ENCODE data around the gene SGTB.
"Not testable (repeated sequence)": the region's sequence is repeated elsewhere in the genome, so short reads cannot be mapped to it uniquely, and the experiment has no call there.

Gene SGTB

DNA sequence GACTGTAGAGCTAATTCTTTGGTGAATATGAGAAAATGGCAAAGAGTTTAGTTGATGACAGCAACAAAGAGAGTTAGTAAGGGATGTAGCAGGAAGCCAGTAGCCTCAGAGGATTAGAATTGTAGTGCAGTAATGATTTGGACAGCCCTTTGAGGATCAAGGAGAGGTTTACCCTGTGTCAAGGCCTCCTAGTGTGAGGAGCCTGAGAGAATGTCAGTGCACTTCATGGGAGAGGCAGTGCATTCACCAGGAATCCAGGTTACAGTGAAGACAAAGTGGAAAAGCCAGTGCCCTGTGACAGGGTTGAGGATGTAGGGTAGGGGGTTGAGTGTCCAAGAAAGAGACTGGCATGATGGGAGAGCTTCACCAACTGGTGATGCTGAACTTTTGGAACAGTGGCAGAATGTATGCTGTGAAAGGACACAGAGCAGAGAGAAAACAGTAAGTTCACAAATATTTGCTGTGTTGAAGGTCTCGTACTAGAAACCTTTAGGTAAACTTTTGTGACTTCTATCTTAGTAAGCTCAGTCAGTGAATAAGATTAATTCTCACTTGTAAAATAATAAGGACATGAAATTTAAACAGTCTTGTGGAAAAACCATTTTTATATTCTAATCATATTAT is 27.4 kb upstream of the SGTB start:
- H3K4me1 Mint-ChIP-seq, result no peaks in the 10 kb centered on the region
- H3K27ac Mint-ChIP-seq, result no peak overlapping the region
- ATAC-seq, result no peak
- peaks cover 14% of the 10 kb centered on the region for H3K36me3 Mint-ChIP-seq
- H3K4me3 Mint-ChIP-seq, result no peak overlapping the region
- H3K27me3 Mint-ChIP-seq, result no peaks in the 10 kb centered on the region
- peaks cover 4% of the 10 kb centered on the region for H3K9me3 Mint-ChIP-seq

DNA sequence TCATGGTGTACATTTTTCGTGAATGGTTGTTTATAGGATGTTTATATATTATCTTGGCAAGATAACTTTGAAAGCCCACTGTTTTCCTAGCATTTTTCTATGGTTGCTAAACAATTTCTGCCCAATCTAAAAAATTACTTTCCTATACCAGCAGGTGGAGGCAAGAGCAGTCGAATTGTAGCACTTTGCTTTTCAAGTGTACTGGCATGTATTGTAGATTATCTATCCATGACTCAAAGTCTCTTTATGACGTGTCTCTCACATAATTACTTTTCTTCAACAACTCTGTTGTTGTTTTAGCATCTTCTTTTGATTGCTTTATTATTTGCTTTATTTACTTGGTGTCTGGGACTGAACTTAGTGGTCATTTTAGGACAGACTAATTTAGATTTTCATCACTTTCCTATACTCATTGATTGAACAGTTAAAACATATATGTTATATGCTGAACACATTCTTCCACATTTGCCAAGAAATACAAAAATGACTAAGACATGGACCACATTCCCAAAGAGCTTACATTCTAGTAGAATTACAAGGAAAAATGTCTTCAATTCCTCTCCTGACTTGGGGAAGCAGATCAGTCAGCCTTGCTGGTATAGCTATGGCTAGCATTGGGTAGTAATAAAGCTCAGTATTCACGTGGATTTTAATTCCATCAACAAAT is 20.8 kb upstream of the SGTB start:
- Mint-ChIP-seq H3K27ac (no peak overlapping the region), H3K4me1 (peaks cover 5% of the 10 kb centered on the region), H3K27me3 (no peaks in the 10 kb centered on the region), H3K9me3 (no peaks in the 10 kb centered on the region), H3K4me3 (no peak overlapping the region), H3K36me3 (peaks cover 5% of the 10 kb centered on the region)
- ATAC-seq, result no peak

DNA sequence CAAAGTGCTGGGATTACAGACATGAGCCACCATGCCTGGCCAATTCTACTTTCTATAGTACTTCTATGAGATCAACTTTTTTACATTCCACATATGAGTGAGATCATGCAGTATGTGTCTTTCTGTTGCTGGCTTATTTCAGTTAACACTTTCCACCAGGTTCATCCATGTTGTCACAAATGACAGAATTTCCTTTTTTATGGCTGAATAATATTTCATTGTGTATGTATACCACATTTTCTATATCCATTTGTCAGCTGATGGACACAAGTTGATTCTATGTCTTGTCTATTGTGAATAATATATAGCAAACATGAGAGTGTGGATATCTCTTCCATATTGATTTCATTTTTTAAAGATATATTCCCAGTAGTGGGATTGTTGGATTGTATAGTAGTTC is 17.3 kb upstream of the SGTB start:
- no peak overlapping the region for H3K27ac Mint-ChIP-seq
- no peaks in the 10 kb centered on the region for H3K27me3 Mint-ChIP-seq
- peaks cover 18% of the 10 kb centered on the region for H3K4me1 Mint-ChIP-seq
- H3K36me3 Mint-ChIP-seq, result peaks cover 12% of the 10 kb centered on the region
- no peak for ATAC-seq
- no peak overlapping the region for H3K4me3 Mint-ChIP-seq
- peaks cover 3% of the 10 kb centered on the region for H3K9me3 Mint-ChIP-seq

DNA sequence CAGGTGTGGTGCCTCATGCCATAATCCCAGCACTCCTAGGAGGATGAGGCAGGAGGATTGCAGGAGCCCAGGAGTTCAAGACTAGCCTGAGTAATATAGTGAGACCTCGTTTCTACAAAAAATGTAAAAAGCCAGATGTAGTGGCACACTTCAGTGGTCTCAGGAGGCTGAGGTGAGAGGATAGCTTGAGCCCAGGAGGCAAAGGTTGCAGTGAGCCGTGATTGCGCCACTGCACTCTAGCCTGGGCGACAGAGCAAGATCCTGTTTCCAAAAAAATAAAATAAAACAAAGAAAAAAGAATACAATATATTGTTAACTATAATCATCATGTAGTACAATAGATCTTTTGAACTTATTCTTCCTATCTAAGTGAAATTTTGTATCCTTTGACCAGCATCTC is 16.4 kb upstream of the SGTB start:
- Mint-ChIP-seq H3K4me3 (no peak overlapping the region), H3K27ac (no peak overlapping the region), H3K27me3 (no peaks in the 10 kb centered on the region), H3K4me1 (peaks cover 18% of the 10 kb centered on the region), H3K36me3 (peaks cover 6% of the 10 kb centered on the region), H3K9me3 (peaks cover 3% of the 10 kb centered on the region)
- ATAC-seq, result no peak

DNA sequence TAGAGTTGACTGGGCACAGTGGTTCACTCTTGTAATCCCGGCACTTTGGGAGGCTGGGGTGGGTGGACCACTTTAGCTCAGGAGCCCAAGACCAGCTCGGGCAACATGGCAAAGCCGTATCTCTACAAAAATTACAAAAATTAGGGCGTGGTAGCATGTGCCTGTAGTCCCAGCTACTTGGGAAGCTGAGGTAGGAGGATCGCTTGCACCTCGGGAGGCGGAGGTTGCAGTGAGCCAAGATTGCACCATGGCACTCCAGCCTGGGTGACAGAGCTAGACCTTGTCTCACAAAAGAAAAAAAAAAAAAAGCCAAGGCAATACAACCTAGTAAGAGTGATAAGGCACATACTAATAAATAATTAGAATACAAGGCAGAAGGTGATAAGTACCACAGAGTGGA is 15.9 kb upstream of the SGTB start:
- Mint-ChIP-seq H3K4me3 (no peak overlapping the region), H3K9me3 (peaks cover 3% of the 10 kb centered on the region), H3K36me3 (peaks cover 6% of the 10 kb centered on the region), H3K4me1 (peaks cover 17% of the 10 kb centered on the region), H3K27ac (no peak overlapping the region), H3K27me3 (no peaks in the 10 kb centered on the region)
- no peak for ATAC-seq

DNA sequence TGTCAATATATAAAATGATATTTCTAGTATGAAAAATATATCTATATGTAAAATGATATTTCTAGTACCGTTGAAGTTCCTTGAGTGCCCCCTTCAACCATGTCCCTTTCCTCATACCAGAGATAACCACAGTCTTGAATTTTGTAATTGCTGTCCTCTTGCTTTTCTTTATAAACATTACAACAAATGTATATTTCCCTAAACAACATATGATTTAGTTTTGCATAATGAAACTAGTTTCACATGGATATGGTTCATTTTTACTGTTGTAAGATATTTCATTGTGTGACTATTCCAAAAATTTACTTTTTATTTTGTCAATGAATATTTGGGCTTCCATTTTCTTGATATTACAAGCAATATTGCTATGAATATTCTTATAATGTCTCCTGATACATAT is 14.1 kb upstream of the SGTB start:
- ATAC-seq, result no peak
- Mint-ChIP-seq H3K27me3 (no peaks in the 10 kb centered on the region), H3K4me1 (peaks cover 19% of the 10 kb centered on the region), H3K27ac (no peak overlapping the region), H3K4me3 (no peak overlapping the region), H3K9me3 (peaks cover 3% of the 10 kb centered on the region), H3K36me3 (peaks cover 11% of the 10 kb centered on the region)

DNA sequence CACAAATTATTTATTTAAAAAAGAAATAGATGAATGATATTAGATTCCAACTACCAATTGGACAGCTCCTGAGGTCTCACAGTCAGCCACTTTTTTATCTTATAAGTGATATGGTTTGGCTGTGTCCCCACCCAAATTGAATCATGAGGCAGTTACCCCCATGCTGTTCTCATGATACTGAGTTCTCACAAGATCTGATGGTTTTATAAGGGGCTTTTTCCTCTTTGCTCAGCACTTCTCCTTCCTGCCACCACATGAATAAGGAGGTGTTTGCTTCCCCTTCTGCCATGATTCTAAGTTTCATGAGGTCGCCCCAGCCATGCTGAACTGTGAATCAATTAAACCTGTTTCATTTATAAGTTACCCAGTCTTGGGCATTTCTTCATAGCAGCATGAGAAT is 13.0 kb upstream of the SGTB start:
- no peak overlapping the region for H3K4me3 Mint-ChIP-seq
- peaks cover 19% of the 10 kb centered on the region for H3K4me1 Mint-ChIP-seq
- ATAC-seq, result peak; percentile 16
- peaks cover 11% of the 10 kb centered on the region for H3K36me3 Mint-ChIP-seq
- no peak overlapping the region for H3K27ac Mint-ChIP-seq
- no peaks in the 10 kb centered on the region for H3K27me3 Mint-ChIP-seq
- peaks cover 3% of the 10 kb centered on the region for H3K9me3 Mint-ChIP-seq

DNA sequence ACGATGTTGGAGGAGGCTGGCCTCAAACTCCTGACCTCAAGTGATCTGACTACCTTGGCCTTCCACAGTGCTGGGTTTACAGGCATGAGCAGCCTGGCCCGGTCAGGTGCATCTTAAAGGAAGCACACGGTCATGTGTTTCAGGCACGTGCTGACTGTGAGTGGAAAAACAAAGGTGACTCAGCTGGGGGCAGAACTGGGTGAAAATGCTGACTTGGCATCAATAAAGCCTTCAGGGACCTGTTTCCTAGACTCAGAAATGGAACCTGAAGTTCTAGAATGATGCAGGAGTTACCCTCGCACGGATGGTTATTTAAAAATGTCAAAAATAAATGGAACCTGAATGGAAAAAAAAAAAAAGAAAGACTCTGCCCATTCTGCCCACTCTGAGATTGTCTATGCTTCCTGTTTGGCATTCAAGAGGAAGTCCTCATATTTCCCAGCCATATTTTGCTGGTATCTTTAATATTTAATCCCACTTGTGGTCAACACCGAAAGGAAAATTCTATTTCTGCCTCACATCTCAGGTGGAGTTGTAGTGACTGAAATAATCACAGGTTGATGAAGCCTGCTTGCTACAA is 12.4 kb upstream of the SGTB start:
- not testable (repeated sequence) for H3K9me3 Mint-ChIP-seq, H3K27me3 Mint-ChIP-seq, H3K27ac Mint-ChIP-seq, ATAC-seq, H3K4me3 Mint-ChIP-seq
- peaks cover 11% of the 10 kb centered on the region for H3K36me3 Mint-ChIP-seq
- peaks cover 19% of the 10 kb centered on the region for H3K4me1 Mint-ChIP-seq

DNA sequence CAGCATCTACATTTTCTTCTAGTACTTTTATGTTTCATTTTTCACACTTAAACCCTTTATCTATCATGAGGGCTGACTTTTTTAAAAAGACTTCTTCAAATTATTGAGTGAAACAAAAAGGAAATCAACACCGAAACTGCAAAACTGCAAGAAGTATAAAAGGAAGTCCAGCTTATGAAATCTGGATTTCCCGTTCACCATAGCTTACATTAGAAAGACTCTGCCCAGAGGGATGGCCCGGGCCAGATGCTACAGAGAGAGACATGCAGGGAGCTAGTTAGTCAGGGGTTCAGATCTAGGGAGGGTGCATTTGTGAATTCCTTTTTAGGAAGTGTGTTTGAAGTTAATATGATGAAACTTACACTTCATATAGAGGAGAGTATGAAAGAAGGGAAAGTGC is 10.1 kb upstream of the SGTB start:
- peaks cover 11% of the 10 kb centered on the region for H3K36me3 Mint-ChIP-seq
- not testable (repeated sequence) for H3K9me3 Mint-ChIP-seq, H3K4me3 Mint-ChIP-seq, ATAC-seq, H3K27ac Mint-ChIP-seq, H3K27me3 Mint-ChIP-seq
- H3K4me1 Mint-ChIP-seq, result peaks cover 22% of the 10 kb centered on the region

DNA sequence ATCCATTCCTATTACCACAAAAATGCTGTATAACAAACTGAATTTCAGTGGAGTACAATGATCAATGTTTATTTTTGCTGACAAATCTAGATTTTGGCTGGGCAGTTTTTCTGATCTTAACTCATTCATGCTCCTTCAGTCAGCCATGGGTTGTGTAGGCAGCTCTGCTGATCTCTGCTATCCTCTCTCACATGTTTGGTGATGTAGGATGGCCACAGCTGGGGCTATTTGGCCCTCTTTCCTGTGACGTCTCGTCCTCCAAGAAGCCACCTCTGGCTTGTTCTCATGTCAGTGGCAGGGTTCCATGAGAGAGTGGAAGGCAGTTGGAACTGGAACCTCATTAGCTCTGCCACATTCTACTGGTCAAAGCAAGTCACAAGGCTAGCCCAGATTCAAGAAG is 9.0 kb upstream of the SGTB start:
- H3K9me3 Mint-ChIP-seq, result peaks cover 3% of the 10 kb centered on the region
- peaks cover 26% of the 10 kb centered on the region for H3K4me1 Mint-ChIP-seq
- no peak for ATAC-seq
- H3K36me3 Mint-ChIP-seq, result peaks cover 11% of the 10 kb centered on the region
- no peak overlapping the region for H3K4me3 Mint-ChIP-seq
- no peaks in the 10 kb centered on the region for H3K27me3 Mint-ChIP-seq
- no peak overlapping the region for H3K27ac Mint-ChIP-seq

DNA sequence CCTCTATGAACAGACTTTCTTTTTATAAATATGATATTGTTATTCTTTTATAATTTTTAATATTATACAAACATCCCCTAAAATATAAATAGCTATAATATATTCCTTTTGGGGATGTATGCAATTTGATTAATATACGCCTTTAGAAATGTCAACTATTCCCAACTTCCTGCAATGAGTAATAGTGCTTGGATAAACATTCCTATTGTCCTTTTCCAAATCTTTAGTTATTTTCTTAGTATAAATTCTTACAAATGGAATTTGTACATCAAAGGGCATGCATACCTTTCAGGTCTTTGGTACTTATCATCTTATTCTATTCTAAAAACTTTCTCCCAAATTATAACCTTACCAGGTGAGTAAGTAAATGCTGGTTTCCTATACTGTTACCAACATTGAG is 6.3 kb upstream of the SGTB start:
- no peak for ATAC-seq
- Mint-ChIP-seq H3K4me3 (no peak overlapping the region), H3K9me3 (no peaks in the 10 kb centered on the region), H3K27ac (no peak overlapping the region), H3K36me3 (peaks cover 5% of the 10 kb centered on the region), H3K27me3 (no peaks in the 10 kb centered on the region), H3K4me1 (peaks cover 22% of the 10 kb centered on the region)

DNA sequence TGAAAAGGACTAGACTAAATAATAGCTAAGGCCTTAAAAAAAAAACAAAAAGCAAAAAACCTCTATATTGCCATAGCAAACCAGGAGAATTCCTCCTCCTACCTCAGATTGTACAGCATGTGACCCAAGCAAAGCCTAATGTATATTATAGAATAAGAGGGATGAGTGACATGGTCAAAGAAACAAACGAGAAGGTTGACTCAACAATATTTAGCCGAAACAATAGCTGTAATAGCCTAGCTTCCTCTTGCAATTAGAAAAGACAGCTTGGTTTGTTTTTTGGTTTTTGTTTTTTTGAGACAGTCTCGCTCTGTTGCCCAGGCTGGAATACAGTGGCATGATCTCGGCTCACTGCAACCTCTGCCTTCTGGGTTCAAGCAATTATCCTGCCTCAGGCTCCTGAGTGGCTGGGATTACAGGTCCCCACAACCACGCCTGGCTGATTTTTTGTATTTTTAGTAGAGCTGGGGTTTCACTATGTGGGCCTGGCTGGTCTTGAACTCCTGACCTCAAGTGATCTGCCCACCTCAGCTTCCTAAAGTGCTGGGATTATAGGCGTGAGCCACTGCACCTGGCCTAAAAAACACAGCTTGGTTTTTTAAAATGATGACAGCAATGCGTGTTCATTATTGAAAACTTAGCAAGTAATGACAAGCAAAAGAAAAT is 5.7 kb upstream of the SGTB start:
- no peak overlapping the region for H3K4me3 Mint-ChIP-seq
- peaks cover 5% of the 10 kb centered on the region for H3K36me3 Mint-ChIP-seq
- H3K27me3 Mint-ChIP-seq, result no peaks in the 10 kb centered on the region
- H3K27ac Mint-ChIP-seq, result no peak overlapping the region
- H3K4me1 Mint-ChIP-seq, result peaks cover 28% of the 10 kb centered on the region
- ATAC-seq, result no peak
- no peaks in the 10 kb centered on the region for H3K9me3 Mint-ChIP-seq

DNA sequence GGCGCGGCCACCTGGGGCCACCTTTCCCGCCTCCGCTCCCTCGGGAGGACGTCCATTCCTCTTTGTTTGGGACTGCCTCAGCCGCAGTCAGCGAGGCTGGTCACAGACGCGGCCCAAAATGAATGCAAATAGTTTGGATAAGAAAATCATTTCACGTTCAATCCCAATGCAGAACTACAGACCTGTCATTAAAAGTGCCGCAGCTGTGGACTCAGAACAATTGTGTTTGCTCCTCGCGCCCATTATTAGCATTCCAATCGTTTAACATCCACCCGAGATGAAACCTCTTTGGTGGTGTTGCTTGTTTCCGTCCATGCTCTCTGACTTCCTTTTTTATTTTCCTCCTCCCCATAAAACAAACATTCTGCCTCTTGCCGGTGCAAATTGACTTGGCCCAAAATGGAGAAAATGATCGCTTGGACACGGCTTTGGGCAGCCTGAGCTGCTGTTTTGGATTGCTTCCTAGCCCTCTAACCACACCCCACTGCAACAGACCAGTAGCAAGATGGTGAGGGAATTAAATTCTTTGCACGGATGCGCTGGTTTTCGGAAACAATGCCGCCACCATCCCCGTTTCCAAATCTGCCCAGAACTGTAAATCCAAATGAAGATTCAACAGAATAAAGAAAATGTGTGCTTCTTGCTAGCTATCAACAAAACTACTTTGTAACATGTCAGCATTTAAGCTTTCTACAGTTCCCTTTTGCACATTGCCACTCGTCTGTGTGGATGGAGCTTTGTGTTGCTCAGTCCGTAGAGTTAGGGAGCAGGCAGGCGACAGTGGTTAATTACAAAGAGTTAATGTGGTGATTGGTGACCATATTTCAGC is 880 bp upstream of the SGTB start:
- peak overlapping the region; percentile 97 for H3K4me3 Mint-ChIP-seq
- peaks cover 24% of the 10 kb centered on the region for H3K4me1 Mint-ChIP-seq
- peaks cover 4% of the 10 kb centered on the region for H3K36me3 Mint-ChIP-seq
- H3K27ac Mint-ChIP-seq, result peak overlapping the region; percentile 95
- H3K9me3 Mint-ChIP-seq, result no peaks in the 10 kb centered on the region
- no peak for ATAC-seq
- no peaks in the 10 kb centered on the region for H3K27me3 Mint-ChIP-seq

DNA sequence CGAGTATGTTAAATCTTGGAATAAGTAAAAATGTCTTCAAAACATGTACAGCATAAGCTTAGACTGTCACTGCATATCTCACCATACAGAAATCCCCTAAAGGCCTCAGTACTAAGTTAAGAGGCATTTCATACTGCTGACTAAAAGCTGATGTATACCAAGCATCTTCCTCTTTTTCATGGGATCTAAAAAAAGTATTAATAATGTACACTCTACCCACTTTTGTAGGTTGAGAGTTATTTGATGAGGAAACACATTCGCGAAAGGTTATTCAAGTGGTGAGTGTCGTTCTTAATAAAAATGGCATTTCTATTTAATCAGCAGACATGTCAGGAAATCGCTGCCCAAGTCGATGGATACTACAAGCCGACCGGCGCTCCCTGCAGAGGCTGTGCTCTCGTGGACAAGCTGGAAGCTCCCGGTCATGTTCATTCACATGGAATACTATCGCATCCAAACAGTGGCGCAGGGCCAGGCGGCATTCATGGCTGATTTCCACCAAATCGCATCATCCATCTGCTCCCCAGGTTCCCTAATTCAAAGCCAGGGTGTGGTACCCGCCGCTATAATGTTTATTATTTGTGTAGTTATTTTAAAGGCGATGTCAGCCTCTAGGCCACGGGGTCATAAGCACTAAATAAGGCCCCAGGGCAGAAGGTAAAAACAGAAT is 724 bp downstream of the SGTB start:
- Mint-ChIP-seq H3K4me3 (peak overlapping the region; percentile 97), H3K9me3 (no peaks in the 10 kb centered on the region), H3K27ac (peak overlapping the region; percentile 95), H3K36me3 (peaks cover 4% of the 10 kb centered on the region), H3K4me1 (peaks cover 16% of the 10 kb centered on the region), H3K27me3 (no peaks in the 10 kb centered on the region)
- peak; percentile 57 for ATAC-seq

Data from stimulated activated memory B cell treated with anti-CD40 and anti-IgM and Interleukin-4, amounts not matched to agents 10 μg/mL and 1 μg/mL and 100 μg/mL, for 72 hours (primary cell).